PC-9 (cell line): Measurements from ENCODE around the gene PPP2R5C.

Experiments
- EZH2 ChIP-seq: fragments of 200-600 bp; sonication (generic); IDR thresholded peaks from 2 replicates; pipeline ENCODE4 v1.8.0; 2017; ENCODE audit warnings: antibody characterized with exemption, low read depth
- TF ChIP-seq, protein P1 (sequence below): fragments of 200-600 bp; sonication (generic); conservative IDR thresholded peaks from 2 replicates; pipeline ENCODE4 v1.6.1; 2017; ENCODE audit warnings: mixed run types, antibody characterized with exemption, mild to moderate bottlenecking, moderate library complexity

DNA sequence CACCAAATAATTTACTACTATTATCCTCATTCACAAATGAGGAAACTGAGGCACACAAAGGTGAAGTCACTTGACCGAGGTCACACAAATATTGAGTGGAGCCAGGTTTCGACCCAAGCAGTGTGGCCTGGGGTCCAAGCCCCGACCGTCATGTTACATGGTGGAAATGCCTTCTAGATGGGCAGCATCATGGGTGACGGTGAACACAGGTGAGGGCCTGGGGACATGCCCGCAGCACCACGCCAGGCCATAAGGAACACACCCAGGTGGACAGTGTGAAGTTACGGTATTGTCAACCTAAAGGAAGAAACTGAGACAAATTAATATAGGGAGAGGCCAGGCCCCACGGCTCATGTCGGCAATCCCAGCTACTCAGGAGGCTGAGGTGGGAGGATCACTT is 167.6 kb downstream of the PPP2R5C start:
- TF ChIP-seq EZH2: no peak
- TF ChIP-seq, protein P1, sequence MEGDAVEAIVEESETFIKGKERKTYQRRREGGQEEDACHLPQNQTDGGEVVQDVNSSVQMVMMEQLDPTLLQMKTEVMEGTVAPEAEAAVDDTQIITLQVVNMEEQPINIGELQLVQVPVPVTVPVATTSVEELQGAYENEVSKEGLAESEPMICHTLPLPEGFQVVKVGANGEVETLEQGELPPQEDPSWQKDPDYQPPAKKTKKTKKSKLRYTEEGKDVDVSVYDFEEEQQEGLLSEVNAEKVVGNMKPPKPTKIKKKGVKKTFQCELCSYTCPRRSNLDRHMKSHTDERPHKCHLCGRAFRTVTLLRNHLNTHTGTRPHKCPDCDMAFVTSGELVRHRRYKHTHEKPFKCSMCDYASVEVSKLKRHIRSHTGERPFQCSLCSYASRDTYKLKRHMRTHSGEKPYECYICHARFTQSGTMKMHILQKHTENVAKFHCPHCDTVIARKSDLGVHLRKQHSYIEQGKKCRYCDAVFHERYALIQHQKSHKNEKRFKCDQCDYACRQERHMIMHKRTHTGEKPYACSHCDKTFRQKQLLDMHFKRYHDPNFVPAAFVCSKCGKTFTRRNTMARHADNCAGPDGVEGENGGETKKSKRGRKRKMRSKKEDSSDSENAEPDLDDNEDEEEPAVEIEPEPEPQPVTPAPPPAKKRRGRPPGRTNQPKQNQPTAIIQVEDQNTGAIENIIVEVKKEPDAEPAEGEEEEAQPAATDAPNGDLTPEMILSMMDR: no peak
